Stomach (tissue), 9 donors: ENCODE data around the gene GNG7. TPM values are rescaled to one million over a fixed set of nuclear protein-coding genes. Genes with fewer than 3 reads are reported as not detected.

Source experiments
- DNase-seq, 2 donors: peaks; one replicate each; pipeline versions ENCODE4 v3.0.0 to v3.0.0-alpha.2; 2013 to 2019
- H3K27ac ChIP-seq, 5 donors: fragments of 200-600 bp in 4 of 5; sonication (generic) in 4 of 5; one replicate each; pipeline ENCODE4 v1.5.1; 2013 to 2019; ENCODE audit warnings: mild to moderate bottlenecking in 1 of 5, moderate library complexity in 1 of 5
- H3K27me3 ChIP-seq, 3 donors: fragments of 200-600 bp; sonication (generic); one replicate each; pipeline ENCODE4 v1.5.1; 2017 to 2019; ENCODE audit warnings: mixed run types in 1 of 3
- H3K36me3 ChIP-seq, 4 donors: fragments of 200-600 bp; sonication (generic); 1 replicate in 3 of 4; 2 replicates in 1 of 4; pipeline ENCODE4 v1.5.1; 2016 to 2019
- H3K4me1 ChIP-seq, 4 donors: fragments of 200-600 bp; sonication (generic); one replicate each; pipeline ENCODE4 v1.5.1; 2016 to 2019
- H3K4me3 ChIP-seq, 4 donors: fragments of 200-600 bp; sonication (generic) in 3 of 4; one replicate each; pipeline ENCODE4 v1.5.1; 2016 to 2019; ENCODE audit warnings: mild to moderate bottlenecking in 1 of 4
- H3K9me3 ChIP-seq, 4 donors: fragments of 200-600 bp; sonication (generic); one replicate each; pipeline ENCODE4 v1.5.1; 2016 to 2019
- CTCF ChIP-seq, 7 experiments: fragments of 450-650 bp in 4 of 7; fragments of 200-600 bp in 3 of 7; sonication (generic) in 3 of 7; IDR thresholded peaks; one replicate each; pipeline ENCODE4 v1.5.1; 2016 to 2019; ENCODE audit warnings: antibody characterized with exemption in 7 of 7, control low read depth in 2 of 7, mild to moderate bottlenecking in 1 of 7
- EP300 ChIP-seq: sonication (generic); formaldehyde crosslinking; IDR thresholded peaks from one replicate; pipeline ENCODE4 v1.6.1; 2017; ENCODE audit warnings: antibody characterized with exemption
- POLR2A ChIP-seq, 4 donors: fragments of 450-650 bp; IDR thresholded peaks; one replicate each; pipeline ENCODE4 v1.6.1; 2016; ENCODE audit warnings: antibody characterized with exemption in 4 of 4, control low read depth in 2 of 4, mild to moderate bottlenecking in 1 of 4, moderate library complexity in 1 of 4
- POLR2AphosphoS5 ChIP-seq, 3 donors: sonication (generic); formaldehyde crosslinking; IDR thresholded peaks; one replicate each; pipeline ENCODE4 v1.6.1; 2016; ENCODE audit warnings: antibody characterized with exemption in 3 of 3
- WGBS, 5 donors: extraction: QIAGEN DNeasy Blood & Tissue Kit in 3 of 5; methylation state at CpG; one replicate each; pipeline versions ENCODE4 v1.1.5 to v1.1.7; 2013 to 2018; 5-methylcytosine and 5-hydroxymethylcytosine counted together
- intact Hi-C: fragments of 100-400 bp; cut with DNase I; formaldehyde crosslinking; loops from one replicate; pipeline ENCODE4 v1.15.1; 2023; ENCODE audit warnings: low total_unique reads
- polyA plus RNA-seq, 3 donors: library from polyadenylated mRNA; stranded (reverse); fragments of 200-250 nt; gene quantifications; one replicate each; pipeline ENCODE4 v1.2.3, GENCODE V29; 2013
- total RNA-seq, 5 donors: library from RNA; depleted of rRNA; stranded (reverse); fragments of >200 nt; gene quantifications; one replicate each; pipeline versions ENCODE4 v1.1.0 to v1.2.3, GENCODE V29; 2014 to 2016
- donor health status: healthy with polysubstance abuse.
- donor health status: Bipolar disorder and iron deficiency.
- donor health status: healthy.

GNG7 gene
- total and polyA plus RNA-seq, 8 donors, result 0.58 to 15.1 (median 4.3) TPM

GRCh38 chr19:2612619-2613249 lies 89.8 kb downstream of the GNG7 start:
- intact Hi-C loops, result loop anchor here (5.0 kb wide), 1 partner anchor 140 kb away; no protein-coding TSS in a partner anchor
- Histone ChIP-seq H3K4me3 (no peak overlapping the region), H3K9me3 (peaks cover 0 to 7% (median 0%) of the 10 kb centered on the region in 4 donors), H3K4me1 (peaks cover 10 to 49% (median 29%) of the 10 kb centered on the region in 4 donors), H3K27me3 (no peaks in the 10 kb centered on the region), H3K36me3 (no peaks in the 10 kb centered on the region), H3K27ac (no peak overlapping the region)
- DNase-seq, result peak in 1 of 2 donors; percentile 11
- TF ChIP-seq EP300 (no peak), POLR2A (IDR thresholded peaks at IDR 0.05) (no peak), CTCF (IDR thresholded peaks at IDR 0.05) (no peak), POLR2AphosphoS5 (IDR thresholded peaks at IDR 0.05) (no peak)
- 82 to 86% (median 85%) methylated on average over 18 of the region's 18 CpGs for WGBS, 5 donors

- peak overlapping the region in 2 of 4 donors; percentile 43 to 44 for H3K4me3 ChIP-seq
- intact Hi-C loops, result loop anchor here (5.0 kb wide), 1 partner anchor 139 kb away; no protein-coding TSS in a partner anchor
- TF ChIP-seq POLR2AphosphoS5 (IDR thresholded peaks at IDR 0.05), result no peak
- no peak for TF ChIP-seq POLR2A (IDR thresholded peaks at IDR 0.05)
- peak in 1 of 7 experiments; percentile 39 for TF ChIP-seq CTCF (IDR thresholded peaks at IDR 0.05)
- WGBS, 5 donors, result 66 to 70% (median 69%) methylated on average over 34 of the region's 34 CpGs
- peaks cover 0 to 7% (median 0%) of the 10 kb centered on the region in 4 donors for H3K9me3 ChIP-seq
- peak overlapping the region in 4 of 5 donors; percentile 85 to 92 (median 89) for H3K27ac ChIP-seq
- peaks cover 10 to 39% (median 22%) of the 10 kb centered on the region in 4 donors for H3K4me1 ChIP-seq
- no peaks in the 10 kb centered on the region for H3K36me3 ChIP-seq
- H3K27me3 ChIP-seq, result no peaks in the 10 kb centered on the region
- no peak for DNase-seq
Measured at GRCh38 chr19:2611483-2612464, 90.7 kb downstream of the GNG7 start.

GRCh38 chr19:2610637-2611482 lies 91.6 kb downstream of the GNG7 start:
- peak in 1 of 4 donors; percentile 34 for TF ChIP-seq POLR2A (IDR thresholded peaks at IDR 0.05)
- peak in 6 of 7 experiments; percentile 83 to 98 (median 96) for TF ChIP-seq CTCF (IDR thresholded peaks at IDR 0.05)
- peak; percentile 64 to 93 (median 72) for TF ChIP-seq POLR2AphosphoS5 (IDR thresholded peaks at IDR 0.05)
- TF ChIP-seq EP300, result peak; percentile 63
- Histone ChIP-seq H3K4me3 (peak overlapping the region; percentile 43 to 50 (median 45)), H3K36me3 (no peaks in the 10 kb centered on the region), H3K27me3 (no peaks in the 10 kb centered on the region), H3K27ac (peak overlapping the region; percentile 85 to 92 (median 88)), H3K4me1 (peaks cover 6 to 31% (median 18%) of the 10 kb centered on the region in 4 donors), H3K9me3 (peaks cover 0 to 7% (median 0%) of the 10 kb centered on the region in 4 donors)
- 10 to 17% (median 10%) methylated on average over 25 to 46 of the region's 46 CpGs for WGBS, 5 donors
- intact Hi-C loops, result loop anchor here (5.0 kb wide), 1 partner anchor 139 kb away; no protein-coding TSS in a partner anchor
- DNase-seq, result peak; percentile 96
